Natural killer cell (primary cell): Measurements from ENCODE around the gene CLCNKA. TPM values are rescaled to one million over a fixed set of nuclear protein-coding genes. Genes with fewer than 3 reads are reported as not detected.

Source experiments
- ATAC-seq, 3 donors: fragments of 150-1000 bp in 2 of 3; fragments of 200-7000 bp in 1 of 3; cut with Tn5 transposase; 1 replicate in 1 of 3; 2 replicates in 2 of 3; pipeline ENCODE4 v1.10.0; 2021; ENCODE audit warnings: mild to moderate bottlenecking in 2 of 3, moderate library complexity in 2 of 3
- DNase-seq, 2 donors: peaks; one replicate each; pipeline versions ENCODE4 v3.0.0 to v3.0.0-alpha.2; 2013 to 2021; ENCODE audit warnings: mixed read lengths in 1 of 2
- H3K27ac ChIP-seq: one replicate; pipeline ENCODE4 v1.5.1; 2013; ENCODE audit warnings: mild to moderate bottlenecking, low read length
- H3K27me3 ChIP-seq: one replicate; pipeline ENCODE4 v1.6.1; 2013; ENCODE audit warnings: low read length; ENCODE audit not compliant: control insufficient read depth, insufficient read depth
- H3K36me3 ChIP-seq: one replicate; pipeline ENCODE4 v1.6.1; 2013; ENCODE audit warnings: low read length; ENCODE audit not compliant: control insufficient read depth, insufficient read depth
- H3K4me1 ChIP-seq: one replicate; pipeline ENCODE4 v1.6.1; 2013; ENCODE audit warnings: low read length; ENCODE audit not compliant: control insufficient read depth, insufficient read depth
- H3K4me3 ChIP-seq: one replicate; pipeline ENCODE4 v1.5.1; 2013; ENCODE audit warnings: low read length
- H3K9me3 ChIP-seq: one replicate; pipeline ENCODE4 v1.6.1; 2013; ENCODE audit warnings: low read length; ENCODE audit not compliant: control insufficient read depth, insufficient read depth
- H3K27ac Mint-ChIP-seq, 2 donors: one replicate each; pipeline ENCODE4 v1.8.0; 2022; ENCODE audit warnings: mild to moderate bottlenecking in 2 of 2, mixed read lengths in 2 of 2, moderate library complexity in 1 of 2
- H3K27me3 Mint-ChIP-seq, 2 donors: one replicate each; pipeline ENCODE4 v1.8.0; 2022; ENCODE audit warnings: low read depth in 2 of 2, mixed read lengths in 2 of 2
- H3K36me3 Mint-ChIP-seq: one replicate; pipeline ENCODE4 v1.8.0; 2022; ENCODE audit warnings: mixed read lengths
- H3K4me1 Mint-ChIP-seq, 2 donors: one replicate each; pipeline ENCODE4 v1.8.0; 2022; ENCODE audit warnings: mixed read lengths in 2 of 2
- H3K4me3 Mint-ChIP-seq: one replicate; pipeline ENCODE4 v1.8.0; 2022; ENCODE audit warnings: mild to moderate bottlenecking, moderate library complexity, mixed read lengths
- H3K9me3 Mint-ChIP-seq, 2 donors: one replicate each; pipeline ENCODE4 v1.8.0; 2022; ENCODE audit warnings: mixed read lengths in 2 of 2
- WGBS: methylation state at CpG from one replicate; pipeline ENCODE4 v1.1.7; 2013; ENCODE audit warnings: missing lambda C conversion rate; ENCODE audit not compliant: insufficient coverage; 5-methylcytosine and 5-hydroxymethylcytosine counted together
- intact Hi-C: fragments of 100-400 bp; cut with micrococcal nuclease; formaldehyde crosslinking; loops from one replicate; pipeline ENCODE4 v1.14.2; 2022
- total RNA-seq, 4 donors: library from RNA; stranded (reverse); fragments of 120-200 nt in 1 of 4; gene quantifications; one replicate each; pipeline versions ENCODE4 v1.2.3 to v1.2.4, GENCODE V29; 2013 to 2022
- TF ChIP-seq, protein P1 (sequence below): fragments of 200-600 bp; IDR thresholded peaks from one replicate; pipeline ENCODE4 v1.8.0; 2022; ENCODE audit warnings: antibody characterized with exemption

The CLCNKA gene
- total RNA-seq, 3 donors from 2014 or later (not counting 1 experiment from before 2014, with no cell fraction given) = 0.16 to 0.33 TPM; not detected in 1

DNA sequence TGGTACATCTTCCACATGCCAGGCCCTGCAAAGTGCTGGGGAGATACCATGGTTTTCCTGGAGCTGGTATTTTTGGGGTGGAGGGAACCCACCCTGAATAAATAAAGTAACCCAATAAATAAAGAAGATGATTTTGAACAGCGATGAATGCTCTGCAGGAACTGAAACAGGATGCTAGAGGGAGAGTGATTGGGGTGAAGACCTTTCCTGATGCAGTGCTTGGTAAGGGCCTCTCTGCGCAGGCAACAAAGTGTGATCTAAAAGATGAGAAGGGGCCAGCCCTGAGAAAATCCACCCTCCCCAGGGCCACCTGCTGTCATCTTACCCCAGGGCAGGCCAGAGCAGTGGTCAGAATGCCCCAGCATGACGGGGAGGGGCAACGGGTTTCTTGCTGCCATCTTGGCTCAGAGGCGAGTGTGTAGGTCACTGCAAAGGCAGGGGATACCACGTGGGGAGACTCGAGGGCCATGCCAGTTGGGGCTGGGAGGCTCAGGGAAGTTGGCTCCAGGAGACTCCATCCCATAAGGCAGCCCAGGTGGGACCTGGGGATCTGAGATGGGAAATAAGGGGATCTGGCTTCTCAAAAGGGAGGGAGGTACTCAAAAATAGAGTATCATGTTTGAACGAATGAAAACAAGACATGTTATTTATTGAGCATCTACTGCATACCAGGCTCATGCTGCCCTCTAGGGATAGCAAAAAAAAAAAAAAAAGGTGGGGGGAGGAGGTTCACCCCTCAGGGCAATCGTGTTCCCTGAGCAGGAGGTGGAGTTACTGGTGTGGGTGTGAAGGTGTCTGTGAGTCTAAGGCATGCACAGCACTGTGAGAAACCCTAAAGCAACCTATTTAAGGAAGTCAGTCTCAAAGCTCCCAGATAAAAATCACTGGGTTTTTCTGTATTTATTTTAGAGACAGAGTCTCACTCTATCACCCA is 15.0 kb upstream of the CLCNKA start:
- Mint-ChIP-seq H3K4me3 (no peak overlapping the region), H3K9me3 (no peaks in the 10 kb centered on the region), H3K36me3 (no peaks in the 10 kb centered on the region), H3K27ac (no peak overlapping the region), H3K27me3 (no peaks in the 10 kb centered on the region), H3K4me1 (peaks cover 0 to 4% of the 10 kb centered on the region in 2 donors)
- no peak overlapping the region for H3K27ac ChIP-seq
- intact Hi-C loops = no loop called here
- DNase-seq (peak in 1 of 2 donors; percentile 20), ATAC-seq (peak; percentile 40 to 74 (median 66))
- H3K27me3 ChIP-seq = no peaks in the 10 kb centered on the region
- H3K36me3 ChIP-seq = no peaks in the 10 kb centered on the region
- TF ChIP-seq, protein P1, sequence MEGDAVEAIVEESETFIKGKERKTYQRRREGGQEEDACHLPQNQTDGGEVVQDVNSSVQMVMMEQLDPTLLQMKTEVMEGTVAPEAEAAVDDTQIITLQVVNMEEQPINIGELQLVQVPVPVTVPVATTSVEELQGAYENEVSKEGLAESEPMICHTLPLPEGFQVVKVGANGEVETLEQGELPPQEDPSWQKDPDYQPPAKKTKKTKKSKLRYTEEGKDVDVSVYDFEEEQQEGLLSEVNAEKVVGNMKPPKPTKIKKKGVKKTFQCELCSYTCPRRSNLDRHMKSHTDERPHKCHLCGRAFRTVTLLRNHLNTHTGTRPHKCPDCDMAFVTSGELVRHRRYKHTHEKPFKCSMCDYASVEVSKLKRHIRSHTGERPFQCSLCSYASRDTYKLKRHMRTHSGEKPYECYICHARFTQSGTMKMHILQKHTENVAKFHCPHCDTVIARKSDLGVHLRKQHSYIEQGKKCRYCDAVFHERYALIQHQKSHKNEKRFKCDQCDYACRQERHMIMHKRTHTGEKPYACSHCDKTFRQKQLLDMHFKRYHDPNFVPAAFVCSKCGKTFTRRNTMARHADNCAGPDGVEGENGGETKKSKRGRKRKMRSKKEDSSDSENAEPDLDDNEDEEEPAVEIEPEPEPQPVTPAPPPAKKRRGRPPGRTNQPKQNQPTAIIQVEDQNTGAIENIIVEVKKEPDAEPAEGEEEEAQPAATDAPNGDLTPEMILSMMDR = no peak
- H3K4me3 ChIP-seq = no peak overlapping the region
- 67% methylated on average over 9 of the region's 9 CpGs for WGBS
- no peaks in the 10 kb centered on the region for H3K9me3 ChIP-seq
- H3K4me1 ChIP-seq = peaks cover 7% of the 10 kb centered on the region

DNA sequence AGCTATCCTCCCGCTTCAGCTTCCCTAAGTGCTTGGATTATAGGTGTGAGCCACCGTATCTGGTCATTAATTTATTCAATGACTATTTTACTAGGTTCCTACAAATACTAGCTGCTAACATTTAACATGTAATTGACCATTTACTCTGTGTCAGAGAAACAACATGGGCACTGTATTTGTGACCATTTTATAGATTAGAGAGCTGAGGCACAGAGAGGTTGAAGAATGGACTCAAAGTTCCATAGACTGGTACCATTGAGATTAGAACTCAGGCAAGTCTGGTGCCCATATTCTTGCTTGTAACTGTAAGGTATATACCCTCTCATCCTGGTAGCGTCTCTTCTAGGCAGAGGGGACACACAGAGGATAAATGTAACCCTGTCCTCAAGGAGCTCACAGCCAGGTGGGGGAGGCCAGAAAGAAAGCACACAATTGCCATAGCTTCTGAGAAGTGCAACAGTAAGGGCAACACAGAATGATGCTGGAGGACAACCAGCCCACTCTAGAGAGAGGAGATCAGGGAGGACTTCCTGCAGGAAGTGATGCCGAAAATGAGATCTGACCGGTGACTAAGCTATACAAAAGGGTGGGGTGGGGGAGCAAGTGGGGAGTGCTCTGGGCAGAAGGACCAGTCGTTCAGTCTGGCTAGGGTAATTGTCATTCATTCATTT is 14.0 kb upstream of the CLCNKA start:
- Histone ChIP-seq H3K9me3 (no peaks in the 10 kb centered on the region), H3K4me3 (no peak overlapping the region), H3K36me3 (no peaks in the 10 kb centered on the region), H3K27me3 (no peaks in the 10 kb centered on the region), H3K4me1 (peaks cover 17% of the 10 kb centered on the region), H3K27ac (no peak overlapping the region)
- no peak overlapping the region for H3K4me3 Mint-ChIP-seq
- H3K4me1 Mint-ChIP-seq = peaks cover 0 to 10% of the 10 kb centered on the region in 2 donors
- TF ChIP-seq, protein P1 = no peak
- DNase-seq = no peak
- H3K36me3 Mint-ChIP-seq = no peaks in the 10 kb centered on the region
- 77% methylated on average over 5 of the region's 6 CpGs for WGBS
- intact Hi-C loops = loop anchor here (2.0 kb wide), 2 partner anchors 237 to 355 kb away; no protein-coding TSS in a partner anchor
- ATAC-seq = no peak
- no peak overlapping the region for H3K27ac Mint-ChIP-seq
- H3K27me3 Mint-ChIP-seq = no peaks in the 10 kb centered on the region
- H3K9me3 Mint-ChIP-seq = no peaks in the 10 kb centered on the region

DNA sequence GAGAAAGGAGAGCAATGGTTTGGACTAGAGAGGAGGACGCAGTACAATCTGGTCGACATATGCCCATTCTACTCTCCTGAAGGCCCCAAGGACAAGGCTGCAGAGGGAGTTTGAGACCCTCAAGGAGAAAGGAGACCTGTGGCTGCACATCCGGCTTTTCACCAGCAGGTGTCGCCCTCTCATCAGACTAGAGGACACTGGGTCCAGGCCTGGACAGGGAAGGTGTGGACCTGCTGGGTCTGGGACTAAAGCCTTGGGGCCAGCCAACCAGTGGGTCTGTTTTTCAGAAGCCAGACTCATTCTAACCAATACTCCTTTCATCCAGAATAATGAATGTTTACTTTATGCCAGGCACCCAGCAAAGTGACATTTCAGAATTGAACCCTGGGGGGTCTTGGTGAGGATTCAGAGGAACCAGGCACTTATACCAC is 12.8 kb upstream of the CLCNKA start:
- peak; percentile 71 to 83 for DNase-seq
- ATAC-seq = peak; percentile 32 to 74 (median 66)
- H3K27ac Mint-ChIP-seq = no peak overlapping the region
- intact Hi-C loops = loop anchor here (1.0 to 2.0 kb wide), 4 partner anchors 47 to 354 kb away; no protein-coding TSS in a partner anchor
- TF ChIP-seq, protein P1 = peak; percentile 98
- peaks cover 0 to 15% of the 10 kb centered on the region in 2 donors for H3K4me1 Mint-ChIP-seq
- Histone ChIP-seq H3K27me3 (no peaks in the 10 kb centered on the region), H3K27ac (no peak overlapping the region), H3K4me1 (peaks cover 23% of the 10 kb centered on the region), H3K36me3 (no peaks in the 10 kb centered on the region), H3K4me3 (no peak overlapping the region), H3K9me3 (no peaks in the 10 kb centered on the region)
- no peaks in the 10 kb centered on the region for H3K36me3 Mint-ChIP-seq
- H3K9me3 Mint-ChIP-seq = no peaks in the 10 kb centered on the region
- H3K4me3 Mint-ChIP-seq = no peak overlapping the region
- no peaks in the 10 kb centered on the region for H3K27me3 Mint-ChIP-seq
- WGBS = 5% methylated on average over 4 of the region's 4 CpGs
